Measurements from ENCODE around the gene CDH4. TPM values are rescaled to one million over a fixed set of nuclear protein-coding genes. Genes with fewer than 3 reads are reported as not detected.

The CDH4 gene
- total and polyA plus RNA-seq, 2 of the 13 experiments (the other 11 are each of a cell fraction or from before 2014, with no cell fraction given): not detected

GRCh38 chr20:61708891-61709290 is 456.8 kb downstream of the CDH4 start:
- H3K4me3 ChIP-seq (replicated peaks in 1 of 3; ENCODE audit: insufficient read depth in 1 of 3, low read depth in 2 of 3, low read length in 3 of 3): no peak overlapping the region
- TF ChIP-seq ZNF598 (CRISPR knock-in tag; IDR thresholded peaks at IDR 0.05; ENCODE audit: borderline replicate concordance): no peak
- no peak for TF ChIP-seq HOXA9 (CRISPR knock-in tag; IDR thresholded peaks at IDR 0.05; ENCODE audit: borderline replicate concordance)
- TF ChIP-seq ZNF414 (CRISPR knock-in tag; IDR thresholded peaks at IDR 0.05): no peak
- TF ChIP-seq, protein P1, sequence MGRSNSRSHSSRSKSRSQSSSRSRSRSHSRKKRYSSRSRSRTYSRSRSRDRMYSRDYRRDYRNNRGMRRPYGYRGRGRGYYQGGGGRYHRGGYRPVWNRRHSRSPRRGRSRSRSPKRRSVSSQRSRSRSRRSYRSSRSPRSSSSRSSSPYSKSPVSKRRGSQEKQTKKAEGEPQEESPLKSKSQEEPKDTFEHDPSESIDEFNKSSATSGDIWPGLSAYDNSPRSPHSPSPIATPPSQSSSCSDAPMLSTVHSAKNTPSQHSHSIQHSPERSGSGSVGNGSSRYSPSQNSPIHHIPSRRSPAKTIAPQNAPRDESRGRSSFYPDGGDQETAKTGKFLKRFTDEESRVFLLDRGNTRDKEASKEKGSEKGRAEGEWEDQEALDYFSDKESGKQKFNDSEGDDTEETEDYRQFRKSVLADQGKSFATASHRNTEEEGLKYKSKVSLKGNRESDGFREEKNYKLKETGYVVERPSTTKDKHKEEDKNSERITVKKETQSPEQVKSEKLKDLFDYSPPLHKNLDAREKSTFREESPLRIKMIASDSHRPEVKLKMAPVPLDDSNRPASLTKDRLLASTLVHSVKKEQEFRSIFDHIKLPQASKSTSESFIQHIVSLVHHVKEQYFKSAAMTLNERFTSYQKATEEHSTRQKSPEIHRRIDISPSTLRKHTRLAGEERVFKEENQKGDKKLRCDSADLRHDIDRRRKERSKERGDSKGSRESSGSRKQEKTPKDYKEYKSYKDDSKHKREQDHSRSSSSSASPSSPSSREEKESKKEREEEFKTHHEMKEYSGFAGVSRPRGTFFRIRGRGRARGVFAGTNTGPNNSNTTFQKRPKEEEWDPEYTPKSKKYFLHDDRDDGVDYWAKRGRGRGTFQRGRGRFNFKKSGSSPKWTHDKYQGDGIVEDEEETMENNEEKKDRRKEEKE (IDR thresholded peaks at IDR 0.05): no peak
- TF ChIP-seq KMT2B (CRISPR knock-in tag; IDR thresholded peaks at IDR 0.05): no peak
- no peak for TF ChIP-seq SIX4 (CRISPR knock-in tag; IDR thresholded peaks at IDR 0.05)
- CTCF ChIA-PET (ENCODE audit: low intra/inter-chr PET ratio, low total read pairs): no interaction called here
- no peaks in the 10 kb centered on the region for H3K4me1 ChIP-seq (ENCODE audit: insufficient read depth, low read length)
- H3K9ac ChIP-seq (ENCODE audit: insufficient read depth, low read depth, low read length): no peak overlapping the region
- ATAC-seq (no peak), FAIRE-seq (no peak), DNase-seq (ENCODE audit: low spot score) (no peak)
- no TSS peak for BruUV-seq (replicated peaks)
- intact Hi-C loops (cut with micrococcal nuclease; ENCODE audit: unreplicated experiment) (no loop called here), in situ Hi-C loops (cut with HindIII; ENCODE audit: extremely low pct_ligation_motif_present, low pct_unique_long_range_greater_than_20kb) (no loop called here)
- H4K20me1 ChIP-seq (ENCODE audit: insufficient read depth, low read length): no peaks in the 10 kb centered on the region; the same call in 1 of the 2 replicates
- POLR2A ChIA-PET: no interaction called here
- no peak overlapping the region for H2AFZ ChIP-seq (ENCODE audit: low read length)
- H3K27ac ChIP-seq (ENCODE audit: extremely low read length, insufficient read depth, low read length): no peak overlapping the region
- peaks cover 20 to 51% of the 10 kb centered on the region in 2 experiments for H3K27me3 ChIP-seq (ENCODE audit: control insufficient read depth in 1 of 2, insufficient read depth in 2 of 2, low read length in 2 of 2)
- no peak overlapping the region for H3K4me2 ChIP-seq (ENCODE audit: low read depth, low read length)
- no peaks in the 10 kb centered on the region for H3K79me2 ChIP-seq (ENCODE audit: insufficient read depth, low read length)
- H3K36me3 ChIP-seq (replicated peaks in 1 of 2; ENCODE audit: control insufficient read depth in 1 of 2, insufficient read depth in 2 of 2, low read length in 2 of 2): no peaks in the 10 kb centered on the region
- H3K9me3 ChIP-seq (ENCODE audit: low read length): no peaks in the 10 kb centered on the region
- 45% methylated on average over 11 of the region's 11 CpGs for WGBS (ENCODE audit: low lambda C conversion rate)

All from HepG2 (cell line).